H9 (cell line): Measurements from ENCODE around the gene PM20D1. TPM values are rescaled to one million over a fixed set of nuclear protein-coding genes. Genes with fewer than 3 reads are reported as not detected.
A peak's percentile ranks its signal among the peaks of the same experiment; 100 is the strongest.

ENCODE experiments used
- DNase-seq: peaks from one replicate; pipeline ENCODE4 v3.0.0-alpha.2; 2017
- H2AFZ ChIP-seq: one replicate; pipeline ENCODE4 v1.6.1; 2013; ENCODE audit warnings: mild to moderate bottlenecking, low read length, control low read depth, moderate library complexity
- H2AK5ac ChIP-seq: 2 replicates; pipeline ENCODE4 v1.6.1; 2013; ENCODE audit warnings: low read length, control low read depth, mixed read lengths; ENCODE audit not compliant: insufficient read length
- H2BK120ac ChIP-seq: one replicate; pipeline ENCODE4 v1.6.1; 2013; ENCODE audit warnings: low read depth, mild to moderate bottlenecking, low read length, control low read depth, inconsistent platforms; ENCODE audit not compliant: poor library complexity, severe bottlenecking
- H2BK12ac ChIP-seq: 2 replicates; pipeline ENCODE4 v1.6.1; 2013; ENCODE audit warnings: low read length, control low read depth, mixed read lengths, low read depth; ENCODE audit not compliant: insufficient read length
- H2BK15ac ChIP-seq: 2 replicates; pipeline ENCODE4 v1.6.1; 2013; ENCODE audit warnings: low read depth, low read length, control low read depth
- H2BK20ac ChIP-seq: one replicate; pipeline ENCODE4 v1.6.1; 2013; ENCODE audit warnings: low read depth, mild to moderate bottlenecking, low read length, control low read depth, inconsistent platforms; ENCODE audit not compliant: poor library complexity, severe bottlenecking
- H2BK5ac ChIP-seq: 2 replicates; pipeline ENCODE4 v1.6.1; 2013; ENCODE audit warnings: low read length, control low read depth, mixed read lengths; ENCODE audit not compliant: insufficient read length
- H3K14ac ChIP-seq: 2 replicates; pipeline ENCODE4 v1.6.1; 2013; ENCODE audit warnings: low read length, control low read depth; ENCODE audit not compliant: insufficient read depth
- H3K18ac ChIP-seq: 2 replicates; pipeline ENCODE4 v1.6.1; 2013; ENCODE audit warnings: low read depth, mild to moderate bottlenecking, mixed read lengths, low read length, control low read depth; ENCODE audit not compliant: insufficient read length
- H3K23ac ChIP-seq: 2 replicates; pipeline ENCODE4 v1.6.1; 2013; ENCODE audit warnings: low read length, control low read depth, mixed read lengths, low read depth; ENCODE audit not compliant: insufficient read length
- H3K23me2 ChIP-seq: 2 replicates; pipeline ENCODE4 v1.6.1; 2013; ENCODE audit warnings: low read depth, mild to moderate bottlenecking, mixed read lengths, low read length, control low read depth; ENCODE audit not compliant: insufficient read length, poor library complexity, severe bottlenecking
- H3K27ac ChIP-seq: 2 replicates; pipeline ENCODE4 v1.5.1; 2013; ENCODE audit warnings: low read length, control low read depth, mixed read lengths, low read depth; ENCODE audit not compliant: insufficient read length
- H3K27me3 ChIP-seq: 2 replicates; pipeline ENCODE4 v1.6.1; 2013; ENCODE audit warnings: low read length, control low read depth, inconsistent platforms; ENCODE audit not compliant: insufficient read depth
- H3K4ac ChIP-seq: 2 replicates; pipeline ENCODE4 v1.6.1; 2013; ENCODE audit warnings: low read depth, mild to moderate bottlenecking, control low read depth, inconsistent platforms, low read length, moderate library complexity
- H3K4me1 ChIP-seq: 2 replicates; pipeline ENCODE4 v1.6.1; 2013; ENCODE audit warnings: low read length, control low read depth, inconsistent platforms; ENCODE audit not compliant: insufficient read depth
- H3K4me2 ChIP-seq: 2 replicates; pipeline ENCODE4 v1.6.1; 2013; ENCODE audit warnings: low read length, control low read depth, mixed read lengths; ENCODE audit not compliant: insufficient read length, insufficient read depth
- H3K56ac ChIP-seq: 2 replicates; pipeline ENCODE4 v1.6.1; 2013; ENCODE audit warnings: low read depth, mild to moderate bottlenecking, mixed read lengths, low read length, control low read depth; ENCODE audit not compliant: insufficient read length
- H3K79me1 ChIP-seq: 2 replicates; pipeline ENCODE4 v1.6.1; 2013; ENCODE audit warnings: low read depth, mild to moderate bottlenecking, moderate library complexity, low read length, control low read depth, inconsistent platforms; ENCODE audit not compliant: insufficient read depth, poor library complexity, severe bottlenecking
- H3K79me2 ChIP-seq: 2 replicates; pipeline ENCODE4 v1.6.1; 2013; ENCODE audit warnings: low read length, control low read depth, inconsistent platforms; ENCODE audit not compliant: insufficient read depth
- H3K9ac ChIP-seq: 2 replicates; pipeline ENCODE4 v1.6.1; 2013; ENCODE audit warnings: low read length, control low read depth, mixed read lengths; ENCODE audit not compliant: insufficient read length; ENCODE audit errors: extremely low read depth
- H3K9me3 ChIP-seq: one replicate; pipeline ENCODE4 v1.6.1; 2013; ENCODE audit warnings: low read depth, low read length, inconsistent platforms; ENCODE audit not compliant: control insufficient read depth
- H3T11ph ChIP-seq: one replicate; pipeline ENCODE4 v1.6.1; 2013; ENCODE audit warnings: mild to moderate bottlenecking, low read length, control low read depth, inconsistent platforms
- H4K20me1 ChIP-seq: one replicate; pipeline ENCODE4 v1.6.1; 2013; ENCODE audit not compliant: control insufficient read depth, insufficient read length, insufficient read depth
- H4K5ac ChIP-seq: 2 replicates; pipeline ENCODE4 v1.6.1; 2013; ENCODE audit warnings: low read depth, mild to moderate bottlenecking, mixed read lengths, low read length, control low read depth; ENCODE audit not compliant: insufficient read length
- H4K8ac ChIP-seq: replicated peaks from 2 replicates; pipeline ENCODE4 v1.6.1; 2013; ENCODE audit warnings: low read length, control low read depth, mixed read lengths, low read depth; ENCODE audit not compliant: insufficient read length
- H4K91ac ChIP-seq: 2 replicates; pipeline ENCODE4 v1.6.1; 2013; ENCODE audit warnings: low read depth, mild to moderate bottlenecking, moderate library complexity, mixed read lengths, low read length, control low read depth; ENCODE audit not compliant: insufficient read length
- H3K27ac Mint-ChIP-seq, 3 experiments: 2 replicates in 2 of 3; 3 replicates in 1 of 3; pipeline ENCODE4 v1.8.0; 2020 to 2021; ENCODE audit warnings: mixed read lengths in 3 of 3, mild to moderate bottlenecking in 1 of 3, moderate library complexity in 1 of 3
- H3K27me3 Mint-ChIP-seq: 2 replicates; pipeline ENCODE4 v1.8.0; 2021; ENCODE audit warnings: low read depth, mild to moderate bottlenecking, moderate library complexity, mixed read lengths
- H3K36me3 Mint-ChIP-seq, 3 experiments: 2 replicates in 2 of 3; 3 replicates in 1 of 3; pipeline ENCODE4 v1.8.0; 2020 to 2021; ENCODE audit warnings: low read depth in 3 of 3, mixed read lengths in 3 of 3; ENCODE audit not compliant: insufficient read depth in 1 of 3
- H3K4me1 Mint-ChIP-seq, 2 experiments: 2 replicates each; pipeline ENCODE4 v1.8.0; 2020; ENCODE audit warnings: mixed read lengths in 2 of 2
- H3K4me3 Mint-ChIP-seq, 2 experiments: 2 replicates in 1 of 2; 3 replicates in 1 of 2; pipeline ENCODE4 v1.8.0; 2020 to 2021; ENCODE audit warnings: mild to moderate bottlenecking in 2 of 2, mixed read lengths in 2 of 2, moderate library complexity in 1 of 2
- H3K9me3 Mint-ChIP-seq, 2 experiments: 2 replicates in 1 of 2; 3 replicates in 1 of 2; pipeline ENCODE4 v1.8.0; 2020; ENCODE audit warnings: mild to moderate bottlenecking in 2 of 2, mixed read lengths in 2 of 2, moderate library complexity in 1 of 2
- CTCF ChIP-seq: fragments of 200-600 bp; sonication (generic); conservative IDR thresholded peaks from 3 replicates; pipeline ENCODE4 v1.8.0; 2021; ENCODE audit warnings: antibody characterized with exemption, mild to moderate bottlenecking
- WGBS: extraction: QIAGEN DNeasy Blood & Tissue Kit; methylation state at CpG from one replicate; pipeline ENCODE4 v1.1.7; 2013; ENCODE audit warnings: missing lambda C conversion rate, low lambda C conversion rate, mixed read lengths; ENCODE audit not compliant: insufficient read length; ENCODE audit errors: extremely low coverage; 5-methylcytosine and 5-hydroxymethylcytosine counted together
- total RNA-seq: library from RNA; stranded (reverse); gene quantifications from 2 replicates; pipeline ENCODE4 v1.2.1, GENCODE V29; 2021

PM20D1 gene
- total RNA-seq, 1 experiment from 2014 or later: not detected

DNA sequence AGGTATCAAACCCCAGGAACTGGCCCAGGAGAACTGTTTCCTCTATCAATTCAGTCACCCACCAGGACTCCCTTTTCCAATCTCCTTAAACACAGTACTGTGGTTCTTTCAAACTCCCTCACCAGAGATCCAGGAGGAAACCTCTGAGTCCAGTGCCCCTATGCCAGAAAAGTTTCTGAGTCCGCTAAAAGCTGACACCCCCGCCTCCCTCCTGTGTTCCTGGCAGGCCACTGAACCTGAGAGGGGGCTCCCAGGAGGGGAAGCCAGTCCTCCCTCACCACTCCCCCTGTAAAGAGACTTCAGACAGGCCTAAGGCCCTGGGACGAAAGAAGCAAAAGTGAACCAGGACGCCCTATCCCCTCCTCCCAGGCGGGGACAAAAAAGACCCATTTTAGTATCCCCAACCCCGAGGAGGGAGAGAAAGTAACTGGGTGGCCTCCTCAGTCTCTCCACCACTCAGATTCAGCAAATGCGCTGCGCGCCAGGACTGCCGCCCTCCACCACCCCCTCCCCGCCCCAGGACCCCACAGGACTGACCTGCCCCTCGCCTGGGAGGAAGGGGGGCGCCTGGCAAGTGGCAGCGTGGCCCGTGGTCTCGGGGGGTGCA, 37.6 kb downstream of the PM20D1 start:
- H3K4me3 Mint-ChIP-seq: peak overlapping the region; percentile 92 to 94
- no peak overlapping the region for H4K5ac ChIP-seq
- H2BK20ac ChIP-seq: no peak overlapping the region
- no peak overlapping the region for H2AFZ ChIP-seq
- H3K27me3 Mint-ChIP-seq: peaks cover 9% of the 10 kb centered on the region
- no CpG with 5 or more reads among the region's 16 CpGs for WGBS
- peak; percentile 66 for DNase-seq
- H3K23ac ChIP-seq: no peak overlapping the region
- no peak for TF ChIP-seq CTCF
- no peak overlapping the region for H3K56ac ChIP-seq
- no peak overlapping the region for H4K8ac ChIP-seq
- H3K27ac Mint-ChIP-seq: peak overlapping the region in 2 of 3 experiments; percentile 57 to 58; a peak in 5 of 7 replicates
- H2BK12ac ChIP-seq: no peak overlapping the region
- H3K9me3 Mint-ChIP-seq: no peaks in the 10 kb centered on the region
- peaks cover 42 to 44% of the 10 kb centered on the region in 2 experiments for H3K4me1 Mint-ChIP-seq
- H4K20me1 ChIP-seq: peaks cover 2% of the 10 kb centered on the region
- H3K79me1 ChIP-seq: peaks cover 3% of the 10 kb centered on the region
- peak overlapping the region; percentile 48; the same call in 1 of the 2 replicates for H3K14ac ChIP-seq
- H3K36me3 Mint-ChIP-seq: peaks cover 29 to 32% (median 32%) of the 10 kb centered on the region in 3 experiments
- no peaks in the 10 kb centered on the region for H3K9me3 ChIP-seq
- no peak overlapping the region for H3K4ac ChIP-seq
- peaks cover 14% of the 10 kb centered on the region for H3K23me2 ChIP-seq
- H3K9ac ChIP-seq: peak overlapping the region; percentile 36
- no peaks in the 10 kb centered on the region for H3K27me3 ChIP-seq
- no peak overlapping the region for H2BK15ac ChIP-seq
- no peak overlapping the region for H4K91ac ChIP-seq
- no peak overlapping the region for H3K27ac ChIP-seq
- peak overlapping the region; percentile 84 for H3K4me2 ChIP-seq
- no peak overlapping the region for H3T11ph ChIP-seq
- H3K4me1 ChIP-seq: no peaks in the 10 kb centered on the region
- H3K79me2 ChIP-seq: no peaks in the 10 kb centered on the region; the same call in 1 of the 2 replicates
- H3K18ac ChIP-seq: peak overlapping the region; percentile 52
- H2AK5ac ChIP-seq: no peak overlapping the region
- no peak overlapping the region for H2BK5ac ChIP-seq
- no peak overlapping the region for H2BK120ac ChIP-seq
